HG03432 (cell line): Measurements from ENCODE around the gene ZNF629.
"Not testable (repeated sequence)": the region's sequence is repeated elsewhere in the genome, so short reads cannot be mapped to it uniquely, and the experiment has no call there.

Experiments
- ATAC-seq: cut with Tn5 transposase; IDR thresholded peaks from one replicate; pipeline ENCODE4 v1.9.1; 2021; ENCODE audit warnings: mild to moderate bottlenecking, moderate library complexity; ENCODE audit not compliant: unreplicated experiment

Gene ZNF629

DNA sequence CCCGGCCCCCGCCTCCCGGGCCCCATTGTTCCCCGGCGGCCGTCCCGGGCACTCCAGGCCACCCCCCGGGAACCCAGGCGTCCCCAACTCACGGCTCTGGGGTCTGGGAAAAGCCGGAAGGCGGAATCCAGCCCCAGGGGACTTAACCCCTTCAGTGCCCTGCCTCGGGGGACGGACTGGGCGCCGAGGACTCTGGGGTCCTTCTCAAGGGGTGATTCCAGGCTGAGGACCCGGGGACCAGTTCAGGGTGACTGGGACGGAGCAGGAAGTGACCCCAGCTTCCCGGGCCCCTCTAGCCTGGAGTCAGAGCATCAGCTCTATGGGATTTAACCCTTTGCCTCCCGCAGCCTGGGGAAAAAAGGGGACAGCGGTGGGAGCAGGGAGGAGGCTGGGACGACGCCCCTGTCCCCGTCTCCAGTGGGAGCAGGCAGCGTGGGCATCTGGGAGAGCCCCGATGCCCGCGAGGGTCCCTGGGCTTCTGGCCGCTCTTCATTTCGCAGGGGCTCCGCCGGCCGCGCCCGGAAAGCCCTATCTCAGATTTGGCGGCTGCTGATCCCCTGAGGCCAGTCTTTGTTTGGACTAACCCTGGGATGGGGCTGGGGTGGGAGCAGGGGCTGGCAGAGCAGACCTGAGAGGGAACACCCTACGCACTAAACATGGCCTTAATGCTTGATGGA lies at the start of gene ZNF629:
TSS of gene ZNF629 (minus strand) at position 270 of the 677 bp plus-strand sequence. CDS start 2,723 bp downstream, outside the sequence.
- ATAC-seq, result no peak

GRCh38 chr16:30834130-30834740 lies 47.2 kb upstream of the ZNF629 start:
- no peak for ATAC-seq

DNA sequence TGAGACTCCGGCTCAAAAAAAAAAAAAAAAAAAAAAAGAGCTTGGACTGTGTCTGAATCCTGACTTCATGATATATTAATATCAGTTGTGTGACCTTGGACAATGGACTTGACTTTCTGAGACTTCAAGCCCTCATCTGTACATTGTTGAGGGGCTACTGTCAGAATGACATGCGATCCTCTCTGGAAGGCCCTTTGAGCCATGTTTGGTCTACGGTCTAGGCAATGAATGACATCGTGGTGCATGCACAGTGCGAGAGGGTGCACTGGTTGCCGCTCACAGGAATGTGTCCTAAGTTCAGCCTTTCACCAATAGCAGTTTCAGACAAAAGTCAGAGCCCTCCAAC lies 43.0 kb upstream of the ZNF629 start:
- no peak for ATAC-seq

DNA sequence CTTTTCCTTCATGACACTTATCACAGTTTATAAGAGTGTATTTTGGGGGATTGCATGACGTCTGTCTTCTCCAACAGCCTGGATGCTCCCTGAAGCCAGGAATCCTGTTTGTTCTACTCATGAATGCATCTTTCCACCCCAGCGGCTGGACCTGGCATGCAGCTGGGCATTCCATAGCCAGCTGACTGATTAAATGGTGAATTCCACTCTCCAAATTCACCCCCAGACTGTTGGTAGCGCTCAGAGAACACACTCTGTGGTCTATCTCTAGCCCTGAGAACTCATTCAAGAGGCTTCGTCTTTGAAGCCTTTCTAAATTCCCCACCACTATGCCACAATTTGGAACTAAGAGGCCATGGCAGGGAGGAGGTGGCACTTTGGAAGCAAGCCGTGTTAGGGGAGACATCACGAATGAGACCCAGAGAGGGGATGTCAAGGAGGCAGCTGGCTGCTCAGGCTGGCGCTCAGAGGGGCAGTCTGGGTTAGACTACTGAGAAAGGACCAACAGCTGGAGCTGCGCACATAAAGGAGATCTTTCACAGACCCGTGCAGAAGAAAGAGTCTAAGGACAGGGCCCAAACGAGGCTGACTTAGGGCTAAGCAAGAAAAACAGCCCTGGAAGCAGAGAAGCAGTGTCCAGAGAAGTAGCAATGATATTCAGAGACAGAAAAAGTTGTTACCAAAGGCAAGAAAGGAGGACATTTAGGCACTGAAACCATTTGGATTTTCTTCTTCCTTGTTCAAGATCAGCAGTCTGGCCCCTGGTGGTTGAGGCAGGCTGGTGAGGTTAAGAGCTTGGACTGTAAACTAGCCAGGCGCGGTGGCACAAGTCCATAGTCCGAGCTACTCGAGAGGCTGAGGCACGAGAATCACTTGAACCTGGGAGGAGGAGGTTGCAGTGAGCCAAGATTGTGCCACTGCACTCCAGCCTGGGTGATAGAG lies 42.4 kb upstream of the ZNF629 start:
- ATAC-seq, result no peak

DNA sequence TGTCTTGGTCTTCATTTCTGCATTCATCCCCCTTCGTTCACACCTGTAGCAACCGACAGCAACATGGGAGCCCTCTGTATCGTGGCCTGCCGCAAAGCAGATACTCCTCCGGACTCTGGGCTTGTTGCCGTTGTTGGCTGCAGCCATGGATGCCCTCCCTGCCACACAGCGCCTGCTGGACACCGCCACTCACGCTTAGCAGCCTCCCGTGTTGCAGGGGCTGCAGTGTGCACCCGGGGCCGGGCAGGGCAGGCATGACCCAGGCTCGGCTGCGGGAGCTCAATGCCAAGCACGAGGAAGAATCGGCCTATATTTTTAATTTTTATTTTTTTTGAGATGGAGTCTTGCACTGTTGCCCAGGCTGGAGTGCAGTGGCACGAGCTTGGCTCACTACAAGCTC lies 34.9 kb upstream of the ZNF629 start:
- no peak for ATAC-seq

GRCh38 chr16:30821441-30821840 lies 34.4 kb upstream of the ZNF629 start:
- ATAC-seq, result not testable (repeated sequence)

DNA sequence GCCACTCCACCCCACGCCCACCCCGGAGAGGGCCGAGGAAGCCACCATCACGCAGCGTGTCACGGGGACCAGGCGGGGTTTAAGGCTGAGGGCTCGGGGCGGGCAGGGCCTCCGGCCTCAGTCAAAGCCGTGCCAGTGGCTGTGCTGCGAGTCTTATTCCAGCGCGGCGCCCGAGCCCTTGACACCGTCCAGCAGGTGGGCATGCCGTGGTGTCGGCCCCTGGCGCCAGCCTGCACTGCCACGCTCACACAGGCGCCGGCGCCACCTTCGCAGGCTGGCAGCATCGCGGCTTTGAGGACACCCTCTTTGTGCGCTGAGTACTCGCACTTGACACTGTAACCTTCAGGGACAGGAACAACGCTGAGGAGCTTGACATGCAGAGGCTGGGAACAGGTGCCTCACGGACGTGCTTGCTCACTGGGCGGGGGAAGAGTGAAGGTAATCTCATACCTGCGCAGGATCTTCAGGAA lies 34.0 kb upstream of the ZNF629 start:
- ATAC-seq, result no peak

- ATAC-seq, result no peak
Measured at GRCh38 chr16:30816769-30817168, 29.8 kb upstream of the ZNF629 start.

DNA sequence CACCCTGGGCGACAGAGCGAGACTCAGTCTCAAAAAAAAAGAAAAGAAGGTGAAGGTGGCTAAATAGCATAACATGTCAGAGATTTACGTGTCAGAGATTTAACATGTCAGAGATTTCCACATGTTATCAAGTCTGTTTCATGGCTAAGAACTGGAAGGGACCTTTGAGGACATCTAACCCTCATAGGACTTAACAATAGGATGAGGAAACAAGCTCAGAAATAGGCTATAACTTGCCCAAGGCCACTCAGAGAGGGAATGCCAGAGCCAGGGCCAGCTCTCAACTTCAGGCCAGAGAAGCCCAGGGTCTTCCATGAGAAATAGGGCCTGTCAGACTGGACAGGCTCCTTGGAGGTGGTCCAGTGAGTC lies 26.8 kb upstream of the ZNF629 start:
- no peak for ATAC-seq

DNA sequence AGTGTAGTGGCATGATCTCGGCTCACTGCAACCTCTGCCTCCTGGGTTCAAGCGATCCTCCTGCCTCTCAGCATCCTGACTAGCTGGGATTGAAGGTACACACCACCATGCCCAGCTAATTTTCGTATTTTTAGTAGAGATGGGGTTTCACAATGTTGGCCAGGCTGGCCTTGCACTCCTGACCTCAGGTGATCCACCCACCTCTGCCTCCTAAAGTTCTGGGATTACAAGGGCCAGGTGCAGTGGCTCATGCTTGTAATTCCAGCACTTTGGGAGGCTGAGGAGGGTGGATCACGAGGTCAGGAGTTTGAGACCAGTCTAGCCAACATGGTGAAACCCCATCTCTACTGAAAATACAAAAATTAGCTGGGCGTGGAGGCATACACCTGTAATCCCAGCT lies 22.7 kb upstream of the ZNF629 start:
- ATAC-seq, result not testable (repeated sequence)

- not testable (repeated sequence) for ATAC-seq
Measured at GRCh38 chr16:30808890-30809426, 22.0 kb upstream of the ZNF629 start.

- ATAC-seq, result no peak
Measured at GRCh38 chr16:30808146-30808545, 21.1 kb upstream of the ZNF629 start.

- ATAC-seq, result no peak
Measured at GRCh38 chr16:30805370-30806169, 18.6 kb upstream of the ZNF629 start.

- no peak for ATAC-seq
Measured at GRCh38 chr16:30805056-30805369, 18.0 kb upstream of the ZNF629 start.

- no peak for ATAC-seq
Measured at GRCh38 chr16:30802936-30803335, 15.9 kb upstream of the ZNF629 start.

DNA sequence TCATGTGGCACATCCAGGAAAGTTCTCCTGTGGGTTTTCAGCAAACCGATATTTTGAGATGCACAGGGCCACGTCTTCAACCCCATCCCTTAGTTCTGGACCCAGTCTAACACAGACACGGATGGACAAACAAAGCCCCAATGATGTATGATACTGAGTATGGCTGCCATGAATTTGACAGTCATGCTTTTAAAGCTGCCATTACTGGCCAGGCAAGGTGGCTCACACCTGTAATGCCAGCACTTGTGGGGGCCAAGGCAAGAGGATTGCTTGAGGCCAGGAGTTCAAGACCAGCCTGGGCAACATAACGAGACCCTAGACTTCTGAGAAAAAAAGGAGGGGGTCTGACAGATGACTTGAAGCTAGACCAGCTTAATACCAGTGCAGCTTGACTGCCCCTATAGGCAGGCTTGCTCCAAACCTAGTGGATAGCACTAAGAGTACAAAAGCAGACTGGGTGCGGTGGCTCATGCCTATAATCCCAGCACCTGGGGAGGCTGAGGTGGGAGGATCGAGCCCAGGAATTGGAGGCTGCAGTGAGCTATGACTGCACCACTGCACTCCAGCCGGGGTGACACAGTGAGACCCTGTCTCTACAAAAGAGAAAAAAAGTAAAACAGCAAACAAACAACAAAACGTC lies 10.8 kb upstream of the ZNF629 start:
- ATAC-seq, result no peak

- ATAC-seq, result no peak
Measured at GRCh38 chr16:30794634-30795033, 7.6 kb upstream of the ZNF629 start.

DNA sequence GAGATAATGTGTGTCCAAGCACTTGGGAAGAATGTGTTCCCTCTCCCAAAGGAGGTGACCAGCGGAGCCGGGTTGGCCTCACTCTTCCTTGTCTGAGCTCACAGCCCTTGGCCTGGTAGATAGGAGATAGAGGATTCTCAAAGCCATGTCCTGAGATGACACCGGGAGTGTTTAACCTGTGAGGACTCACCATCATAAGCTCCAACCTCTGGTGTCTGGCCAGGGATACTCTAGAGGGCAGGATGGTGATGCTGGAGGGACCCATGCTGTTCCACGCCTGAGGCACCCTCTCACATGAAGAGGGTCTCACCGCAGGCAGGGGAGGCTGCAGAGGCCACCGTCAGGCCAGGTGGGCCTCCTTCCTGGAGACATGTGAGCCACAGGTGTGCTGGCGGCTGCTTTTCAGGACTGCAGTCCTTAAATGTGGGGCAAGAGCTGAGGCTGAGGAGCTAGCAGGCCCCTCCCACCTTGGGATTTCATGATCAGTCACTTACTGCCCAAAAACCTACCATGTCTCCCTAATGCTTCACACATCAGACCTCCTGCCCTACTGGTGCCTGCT lies 6.6 kb upstream of the ZNF629 start:
- ATAC-seq, result no peak

- ATAC-seq, result no peak
Measured at GRCh38 chr16:30787613-30788378, 791 bp upstream of the ZNF629 start.
